Measurements from ENCODE around the gene NDST3. TPM values are rescaled to one million over a fixed set of nuclear protein-coding genes. Genes with fewer than 3 reads are reported as not detected.

NDST3 gene
- total RNA-seq, 4 donors from 2014 or later = 0.25 TPM; not detected in 3

- no peak overlapping the region for H3K4me3 ChIP-seq (ENCODE audit: low read depth, poor library complexity, severe bottlenecking)
- intact Hi-C loops (cut with DNase I; ENCODE audit: low total_unique reads) = no loop called here
- no peak for TF ChIP-seq POLR2A (IDR thresholded peaks at IDR 0.05)
- no peak for TF ChIP-seq CTCF (IDR thresholded peaks at IDR 0.05)
- no peak for DNase-seq (ENCODE audit: low spot score in 2 of 2)
- WGBS, 2 donors = 87 to 91% methylated on average over 2 of the region's 2 CpGs
Observed at GRCh38 chr4:118190903-118191302, 156.6 kb downstream of the NDST3 start.

GRCh38 chr4:118193421-118193820 lies 159.1 kb downstream of the NDST3 start:
- intact Hi-C loops (cut with DNase I; ENCODE audit: low total_unique reads) = no loop called here
- WGBS, 2 donors = 77 to 79% methylated on average over 6 of the region's 6 CpGs
- DNase-seq (ENCODE audit: low spot score in 2 of 2) = no peak
- no peak overlapping the region for H3K4me3 ChIP-seq (ENCODE audit: low read depth, poor library complexity, severe bottlenecking)
- TF ChIP-seq POLR2A (IDR thresholded peaks at IDR 0.05) (no peak), CTCF (IDR thresholded peaks at IDR 0.05) (no peak)

GRCh38 chr4:118206627-118207026 lies 172.3 kb downstream of the NDST3 start:
- intact Hi-C loops (cut with DNase I; ENCODE audit: low total_unique reads) = no loop called here
- H3K4me3 ChIP-seq (ENCODE audit: low read depth, poor library complexity, severe bottlenecking) = no peak overlapping the region
- WGBS, 2 donors = 91 to 93% methylated on average over 2 of the region's 2 CpGs
- TF ChIP-seq POLR2A (IDR thresholded peaks at IDR 0.05) = no peak
- TF ChIP-seq CTCF (IDR thresholded peaks at IDR 0.05) = no peak
- no peak for DNase-seq (ENCODE audit: low spot score in 2 of 2)

- H3K4me3 ChIP-seq (ENCODE audit: low read depth, poor library complexity, severe bottlenecking) = no peak overlapping the region
- 65 to 77% methylated on average over 3 of the region's 3 CpGs for WGBS, 2 donors
- no peak for TF ChIP-seq POLR2A (IDR thresholded peaks at IDR 0.05)
- no peak for TF ChIP-seq CTCF (IDR thresholded peaks at IDR 0.05)
- intact Hi-C loops (cut with DNase I; ENCODE audit: low total_unique reads) = no loop called here
- DNase-seq (ENCODE audit: low spot score in 2 of 2) = no peak
Observed at GRCh38 chr4:118213101-118213500, 178.8 kb downstream of the NDST3 start.

GRCh38 chr4:118215826-118216225 lies 181.5 kb downstream of the NDST3 start:
- 89 to 90% methylated on average over 2 of the region's 2 CpGs for WGBS, 2 donors
- H3K4me3 ChIP-seq (ENCODE audit: low read depth, poor library complexity, severe bottlenecking) = no peak overlapping the region
- TF ChIP-seq CTCF (IDR thresholded peaks at IDR 0.05) = no peak
- no peak for TF ChIP-seq POLR2A (IDR thresholded peaks at IDR 0.05)
- no peak for DNase-seq (ENCODE audit: low spot score in 2 of 2)
- intact Hi-C loops (cut with DNase I; ENCODE audit: low total_unique reads) = no loop called here

- no peak for TF ChIP-seq POLR2A (IDR thresholded peaks at IDR 0.05)
- no peak for TF ChIP-seq CTCF (IDR thresholded peaks at IDR 0.05)
- H3K4me3 ChIP-seq (ENCODE audit: low read depth, poor library complexity, severe bottlenecking) = no peak overlapping the region
- DNase-seq (ENCODE audit: low spot score in 2 of 2) = no peak
- intact Hi-C loops (cut with DNase I; ENCODE audit: low total_unique reads) = no loop called here
- WGBS, 2 donors = 39 to 46% methylated on average over 2 of the region's 2 CpGs
Observed at GRCh38 chr4:118221227-118221800, 187.0 kb downstream of the NDST3 start.
